GM13976 (cell line): ENCODE measurements around the gene SLC34A2.

Source experiments
- DNase-seq: peaks from one replicate; pipeline ENCODE4 v3.0.0; 2012; ENCODE audit warnings: low spot score
- CTCF ChIP-seq: IDR thresholded peaks from 2 replicates; pipeline ENCODE4 v1.5.1; 2012; ENCODE audit warnings: borderline replicate concordance, mild to moderate bottlenecking; ENCODE audit not compliant: insufficient read depth; ENCODE audit errors: extremely low read depth, missing control alignments, control extremely low read depth
- in situ Hi-C: fragments of 300-500 bp; cut with MboI; formaldehyde crosslinking; loops from one replicate; pipeline ENCODE4 v1.12.0; 2022; ENCODE audit warnings: low sequenced_read_pairs, mixed read lengths, inconsistent platforms; ENCODE audit not compliant: unreplicated experiment

Gene SLC34A2

GRCh38 chr4:25727711-25728493 is 72.3 kb downstream of the SLC34A2 start:
- TF ChIP-seq CTCF: no peak
- peak; percentile 36 for DNase-seq
- in situ Hi-C loops: no loop called here
